ENCODE measurements around the gene CACNA2D3.
"Not testable (repeated sequence)": the region's sequence is repeated elsewhere in the genome, so short reads cannot be mapped to it uniquely, and the experiment has no call there.

CACNA2D3 gene

DNA sequence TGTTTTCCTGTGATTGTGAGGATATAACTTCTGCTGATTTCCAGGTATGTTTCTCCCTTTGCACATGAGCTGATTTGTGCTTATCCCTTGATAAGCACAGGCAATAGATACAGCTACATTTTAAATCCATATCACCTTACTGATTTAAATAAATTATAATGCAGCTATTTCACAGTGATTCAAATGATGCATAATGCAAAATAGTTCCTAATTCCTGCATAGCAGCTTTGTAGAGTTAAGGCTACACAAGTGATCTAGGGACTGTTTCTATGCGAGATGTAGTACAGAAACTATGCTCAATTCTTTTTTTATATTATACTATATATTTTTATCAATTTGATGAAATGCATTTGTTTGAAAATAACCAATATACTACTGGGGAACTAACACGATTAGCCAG, 471.3 kb downstream of the CACNA2D3 start:
- DNase-seq, result no peak

- DNase-seq, result no peak
Measured at GRCh38 chr3:54596087-54596486, 473.7 kb downstream of the CACNA2D3 start.

DNA sequence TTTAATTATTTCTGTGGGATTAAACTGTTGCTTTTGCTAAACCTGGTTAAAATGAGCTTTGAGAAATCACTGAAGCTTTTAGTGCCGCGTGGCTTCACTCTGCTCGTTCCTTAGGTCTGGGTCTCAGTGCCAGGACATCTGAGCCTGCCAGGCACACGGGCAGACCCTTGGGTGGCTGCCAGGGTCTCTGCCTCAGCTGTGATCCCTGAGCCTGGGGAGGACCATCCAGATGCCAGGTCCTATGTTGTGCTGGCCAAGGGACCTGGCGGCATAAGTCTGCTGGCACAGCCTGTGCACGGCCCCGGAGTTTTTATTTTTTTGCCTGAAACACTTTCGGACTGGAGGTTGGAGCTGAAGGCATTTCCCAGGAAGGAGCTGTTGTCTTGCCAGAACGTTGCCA, 477.4 kb downstream of the CACNA2D3 start:
- no peak for DNase-seq

GRCh38 chr3:54600441-54601204, 478.3 kb downstream of the CACNA2D3 start:
- DNase-seq, result no peak

GRCh38 chr3:54604495-54604894, 482.1 kb downstream of the CACNA2D3 start:
- no peak for DNase-seq

DNA sequence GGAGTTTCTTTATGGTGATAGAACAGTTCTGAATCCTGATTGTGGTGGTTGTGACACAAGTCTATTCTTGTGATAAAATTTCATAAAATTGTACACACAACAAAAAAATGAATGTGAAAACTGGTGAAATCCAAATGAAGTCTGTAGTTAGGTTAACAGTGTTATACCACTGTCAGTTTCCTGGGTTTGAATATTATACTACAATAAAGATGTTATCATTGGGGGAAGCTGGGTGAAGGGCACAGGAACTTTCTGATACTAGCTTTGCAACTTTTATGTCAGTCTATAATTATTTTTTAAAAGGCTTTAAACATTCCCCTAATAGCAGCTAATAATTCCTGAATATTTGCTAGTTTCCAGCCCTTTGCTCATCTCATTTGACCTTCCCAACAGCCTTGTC, 485.7 kb downstream of the CACNA2D3 start:
- DNase-seq, result no peak

DNA sequence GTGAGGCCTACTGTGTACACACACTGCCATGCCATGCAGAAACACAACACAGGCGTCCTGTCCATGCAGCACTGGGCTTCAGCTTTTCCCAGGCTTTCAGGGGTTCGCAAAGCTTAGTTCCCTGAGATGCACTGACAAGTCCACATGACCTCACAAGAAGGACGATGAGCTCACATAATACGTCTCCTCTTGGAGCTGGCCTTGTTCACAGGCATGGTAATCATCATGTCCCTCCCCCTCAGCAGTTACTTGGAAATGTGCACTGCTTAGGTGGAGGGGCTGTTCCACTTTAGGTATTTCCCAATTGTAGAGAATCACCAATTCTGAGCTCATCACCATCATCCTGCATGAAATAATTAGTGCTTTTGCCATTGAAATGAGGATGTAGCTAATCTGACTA, 496.7 kb downstream of the CACNA2D3 start:
- DNase-seq, result no peak

DNA sequence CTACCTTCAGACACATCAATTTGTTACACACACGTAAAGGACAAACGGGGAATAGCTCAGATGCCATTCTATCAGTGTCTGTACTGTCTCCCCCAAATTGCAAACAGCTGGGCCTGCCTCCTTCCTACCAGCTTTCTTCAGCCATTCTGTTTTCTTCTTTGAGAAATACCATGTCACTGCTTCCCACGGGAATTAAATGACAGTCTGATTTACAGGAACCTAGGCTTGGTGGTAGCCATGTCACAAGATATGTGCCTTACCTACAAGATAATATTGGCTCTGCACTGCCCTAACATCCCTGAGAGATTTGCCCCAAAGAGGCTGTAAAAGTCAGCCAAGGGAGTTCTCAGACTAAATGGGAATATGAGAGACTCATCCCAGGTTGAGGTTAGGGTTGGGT, 497.2 kb downstream of the CACNA2D3 start:
- no peak for DNase-seq

- no peak for DNase-seq
Measured at GRCh38 chr3:54621184-54621583, 498.8 kb downstream of the CACNA2D3 start.

DNA sequence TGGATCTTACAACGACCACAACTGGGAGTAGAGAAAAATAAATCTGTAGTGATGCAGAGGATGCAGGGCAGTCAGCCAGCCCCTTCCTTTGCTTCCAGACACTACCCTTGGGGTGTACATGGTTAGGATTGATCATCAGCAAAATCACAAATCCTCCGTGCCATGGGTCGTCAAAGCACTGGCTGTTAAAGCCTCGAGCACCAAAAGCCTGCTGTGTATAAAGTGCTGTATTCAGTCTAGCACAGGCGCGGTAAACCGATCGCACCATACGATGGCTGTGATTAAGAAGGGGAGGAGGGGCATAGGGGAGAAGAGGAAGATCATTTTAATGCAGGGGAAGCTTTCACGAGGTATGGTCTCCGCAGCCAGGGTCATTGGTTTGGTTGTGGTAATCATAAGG, 500.3 kb downstream of the CACNA2D3 start:
- DNase-seq, result no peak

- no peak for DNase-seq
Measured at GRCh38 chr3:54625805-54626787, 503.7 kb downstream of the CACNA2D3 start.

GRCh38 chr3:54628888-54629441, 506.6 kb downstream of the CACNA2D3 start:
- DNase-seq, result no peak

GRCh38 chr3:54630101-54630623, 507.8 kb downstream of the CACNA2D3 start:
- DNase-seq, result no peak

- not testable (repeated sequence) for DNase-seq
Measured at GRCh38 chr3:54631001-54631400, 508.6 kb downstream of the CACNA2D3 start.

DNA sequence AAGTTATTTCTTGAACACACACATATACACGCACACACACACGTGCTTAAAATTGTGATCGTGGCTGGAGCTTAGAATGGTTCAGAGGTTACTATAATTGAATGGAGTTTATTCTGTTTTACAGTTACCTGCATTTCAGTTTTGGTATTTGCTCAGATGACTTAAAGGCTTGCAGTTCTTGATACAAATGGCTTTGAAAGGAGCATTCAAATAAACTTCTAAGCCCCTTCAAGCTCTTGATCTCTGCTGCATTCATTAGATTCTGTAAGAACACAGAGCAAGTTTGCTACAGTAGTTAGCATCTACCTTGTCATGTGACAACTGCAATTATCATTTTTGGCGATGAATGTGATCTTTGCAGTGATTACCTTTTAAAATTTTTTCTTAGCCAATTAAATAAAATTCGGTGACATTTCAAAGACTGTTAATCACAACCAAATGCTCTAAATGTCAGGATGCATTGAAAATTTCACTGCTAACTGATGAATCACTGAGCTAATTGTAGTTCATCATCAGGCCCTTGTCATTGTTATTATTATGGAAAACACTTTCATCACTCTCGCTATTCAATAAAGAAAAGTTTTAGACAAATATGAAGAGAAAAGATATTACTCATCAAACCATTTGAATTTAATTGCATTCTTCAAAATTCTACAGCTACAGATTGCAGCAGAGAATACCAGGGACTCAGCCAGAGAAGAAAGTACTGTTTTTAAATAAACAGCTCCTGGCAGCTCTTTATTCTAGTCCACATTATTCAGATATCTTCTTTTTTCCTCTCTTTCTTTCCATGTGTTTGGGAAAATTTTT, 509.4 kb downstream of the CACNA2D3 start:
- no peak for DNase-seq

DNA sequence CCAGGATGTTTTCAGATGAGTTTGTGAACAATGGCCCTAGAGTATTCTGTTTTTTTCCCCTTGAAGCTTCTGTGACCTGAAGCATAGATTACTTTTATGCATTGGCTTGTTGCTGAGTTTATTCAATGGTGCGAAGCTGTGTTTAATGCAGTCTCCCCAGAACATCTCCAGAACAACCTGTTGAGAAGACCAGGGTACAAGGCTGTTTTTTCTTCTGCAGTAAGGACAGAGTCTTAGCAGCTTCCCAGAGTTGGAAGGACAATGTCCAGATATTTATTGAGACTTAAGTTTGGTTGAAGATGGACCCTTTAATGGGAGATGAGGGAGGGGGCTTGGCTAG, 509.9 kb downstream of the CACNA2D3 start:
- DNase-seq, result no peak

DNA sequence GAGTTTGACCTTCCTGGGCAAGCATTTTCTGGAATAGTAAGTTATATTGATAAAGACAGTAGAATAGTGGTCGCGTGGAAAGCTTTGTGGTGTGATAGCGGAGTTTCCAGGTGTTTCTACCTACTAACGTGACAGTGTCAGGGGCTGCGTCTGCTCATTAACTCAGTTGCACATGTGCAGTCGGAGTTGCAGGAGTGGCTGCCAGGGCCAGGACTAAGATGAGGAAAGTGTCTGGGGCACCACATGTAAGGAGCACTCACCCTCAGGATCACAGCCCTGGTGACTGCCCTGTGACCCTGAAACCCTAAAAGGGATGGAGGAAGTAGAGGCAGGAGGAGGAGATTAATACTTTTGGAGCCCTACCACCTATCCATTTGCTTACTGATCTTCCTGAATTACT, 510.5 kb downstream of the CACNA2D3 start:
- DNase-seq, result no peak

- no peak for DNase-seq
Measured at GRCh38 chr3:54633444-54634121, 511.2 kb downstream of the CACNA2D3 start.

DNA sequence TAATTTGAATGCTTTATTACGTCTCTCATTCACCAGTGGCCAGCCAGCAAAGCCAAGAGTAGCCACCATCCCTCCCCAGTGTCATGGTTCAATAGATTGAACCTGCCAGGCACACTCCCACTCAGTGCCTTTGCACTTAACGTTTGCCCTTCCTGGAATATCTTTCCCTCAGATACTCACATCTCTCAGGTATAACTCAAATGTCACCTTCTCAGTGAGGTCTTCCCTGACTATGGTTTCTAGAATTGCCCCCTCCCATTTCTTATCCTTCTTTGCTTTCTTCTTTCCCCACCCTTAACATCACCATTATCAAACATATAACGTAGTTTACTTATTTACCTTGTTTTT, 511.7 kb downstream of the CACNA2D3 start:
- DNase-seq, result no peak

DNA sequence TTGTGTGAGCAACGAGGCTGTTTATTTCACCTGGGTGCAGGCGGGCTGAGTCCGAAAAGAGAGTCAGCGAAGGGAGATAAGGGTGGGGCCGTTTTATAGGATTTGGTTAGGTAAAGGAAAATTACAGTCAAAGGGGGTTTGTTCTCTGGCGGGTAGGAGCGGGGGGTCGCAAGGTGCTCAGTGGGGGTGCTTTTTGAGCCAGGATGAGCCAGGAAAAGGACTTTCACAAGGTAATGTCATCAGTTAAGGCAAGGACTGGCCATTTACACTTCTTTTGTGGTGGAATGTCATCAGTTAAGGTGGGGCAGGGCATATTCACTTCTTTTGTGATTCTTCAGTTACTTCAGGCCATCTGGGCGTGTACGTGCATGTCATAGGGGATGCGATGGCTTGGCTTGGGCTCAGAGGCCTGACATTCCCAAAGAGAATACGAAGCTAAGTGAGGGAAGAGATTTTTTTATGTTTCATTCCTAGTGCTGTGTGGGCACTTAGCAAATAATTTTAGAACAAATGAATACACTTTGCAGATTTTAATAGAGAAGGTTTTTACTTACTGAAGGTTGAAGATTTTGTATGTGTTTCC, 517.5 kb downstream of the CACNA2D3 start:
- not testable (repeated sequence) for DNase-seq

GRCh38 chr3:54641226-54642014, 519.1 kb downstream of the CACNA2D3 start:
- no peak for DNase-seq
